ENCODE results near the gene TLR8.

The TLR8 gene

GRCh38 chrX:12874581-12874980, 31.8 kb upstream of the TLR8 start:
- no peak for TF ChIP-seq CTCF (conservative IDR thresholded peaks at IDR 0.05)
- no peak overlapping the region for H3K27ac ChIP-seq

DNA sequence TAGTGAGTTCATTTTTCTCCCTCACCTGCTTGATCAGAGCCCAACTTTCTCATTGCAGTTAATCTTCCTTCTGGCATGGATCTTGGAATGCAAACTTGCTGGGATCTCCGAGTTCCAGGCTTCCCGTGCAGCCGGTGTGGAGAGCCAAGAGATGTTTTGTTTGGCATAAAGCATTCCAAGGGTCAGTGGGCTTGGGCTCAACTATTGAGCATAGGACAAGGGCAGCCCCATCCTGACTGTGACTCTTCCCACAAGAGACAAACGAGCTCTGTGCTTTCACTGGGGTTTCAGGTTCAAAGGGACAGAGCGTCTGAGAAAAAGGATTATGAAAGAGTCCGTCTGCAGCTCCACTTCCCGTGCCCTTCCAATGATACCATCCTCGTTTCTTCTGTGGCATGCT, 29.0 kb upstream of the TLR8 start:
- H3K27ac ChIP-seq = peak overlapping the region; percentile 60
- no peak for TF ChIP-seq CTCF (conservative IDR thresholded peaks at IDR 0.05)

- no peak for TF ChIP-seq CTCF (conservative IDR thresholded peaks at IDR 0.05)
- no peak overlapping the region for H3K27ac ChIP-seq
Observed at GRCh38 chrX:12878536-12878935, 27.9 kb upstream of the TLR8 start.

DNA sequence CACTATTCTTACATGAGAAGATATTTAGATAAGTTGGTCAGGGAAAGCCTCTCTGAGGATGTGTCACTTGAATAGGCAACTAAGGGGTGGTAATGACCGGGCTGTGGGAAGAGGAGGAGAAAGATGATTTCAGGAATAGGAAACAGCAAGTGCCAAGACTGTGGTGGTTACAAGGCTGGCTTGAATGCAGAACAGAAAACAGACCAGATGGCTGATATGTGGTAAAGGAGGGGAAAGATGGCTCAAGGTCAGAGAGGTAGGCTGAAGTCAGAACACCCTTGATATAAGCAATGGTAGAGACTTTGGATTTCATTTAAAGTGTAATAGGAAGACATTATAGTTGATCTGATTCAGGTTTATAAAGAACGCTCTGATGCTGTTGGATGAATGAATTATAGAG, 24.5 kb upstream of the TLR8 start:
- H3K27ac ChIP-seq = no peak overlapping the region
- no peak for TF ChIP-seq CTCF (conservative IDR thresholded peaks at IDR 0.05)

DNA sequence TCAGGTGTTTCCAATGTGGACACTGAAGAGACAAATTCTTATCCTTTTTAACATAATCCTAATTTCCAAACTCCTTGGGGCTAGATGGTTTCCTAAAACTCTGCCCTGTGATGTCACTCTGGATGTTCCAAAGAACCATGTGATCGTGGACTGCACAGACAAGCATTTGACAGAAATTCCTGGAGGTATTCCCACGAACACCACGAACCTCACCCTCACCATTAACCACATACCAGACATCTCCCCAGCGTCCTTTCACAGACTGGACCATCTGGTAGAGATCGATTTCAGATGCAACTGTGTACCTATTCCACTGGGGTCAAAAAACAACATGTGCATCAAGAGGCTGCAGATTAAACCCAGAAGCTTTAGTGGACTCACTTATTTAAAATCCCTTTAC, 20.9 kb upstream of the TLR8 start:
- no peak for TF ChIP-seq CTCF (conservative IDR thresholded peaks at IDR 0.05)
- no peak overlapping the region for H3K27ac ChIP-seq

DNA sequence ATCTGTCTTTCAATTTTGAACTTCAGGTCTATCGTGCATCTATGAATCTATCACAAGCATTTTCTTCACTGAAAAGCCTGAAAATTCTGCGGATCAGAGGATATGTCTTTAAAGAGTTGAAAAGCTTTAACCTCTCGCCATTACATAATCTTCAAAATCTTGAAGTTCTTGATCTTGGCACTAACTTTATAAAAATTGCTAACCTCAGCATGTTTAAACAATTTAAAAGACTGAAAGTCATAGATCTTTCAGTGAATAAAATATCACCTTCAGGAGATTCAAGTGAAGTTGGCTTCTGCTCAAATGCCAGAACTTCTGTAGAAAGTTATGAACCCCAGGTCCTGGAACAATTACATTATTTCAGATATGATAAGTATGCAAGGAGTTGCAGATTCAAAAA, 19.9 kb upstream of the TLR8 start:
- H3K27ac ChIP-seq = no peak overlapping the region
- no peak for TF ChIP-seq CTCF (conservative IDR thresholded peaks at IDR 0.05)

- no peak overlapping the region for H3K27ac ChIP-seq
- no peak for TF ChIP-seq CTCF (conservative IDR thresholded peaks at IDR 0.05)
Observed at GRCh38 chrX:12887141-12887540, 19.3 kb upstream of the TLR8 start.

- TF ChIP-seq CTCF (conservative IDR thresholded peaks at IDR 0.05) = no peak
- no peak overlapping the region for H3K27ac ChIP-seq
Observed at GRCh38 chrX:12887767-12888166, 18.7 kb upstream of the TLR8 start.
